ENCODE measurements around the gene ANKRD11.
"Not testable (repeated sequence)": the region's sequence is repeated elsewhere in the genome, so short reads cannot be mapped to it uniquely, and the experiment has no call there.

- TF ChIP-seq CTCF (optimal IDR thresholded peaks at IDR 0.05 in 1 of 3, IDR thresholded peaks at IDR 0.05 in 1 of 3, conservative IDR thresholded peaks at IDR 0.05 in 1 of 3; ENCODE audit: extremely low read depth in 1 of 3, insufficient read depth in 2 of 3, low read length in 3 of 3); EZH2 (IDR thresholded peaks at IDR 0.05; ENCODE audit: low read length): not testable (repeated sequence)
Measured at GRCh38 chr16:89421300-89421699, 69.1 kb downstream of the ANKRD11 start.
